B cell (primary cell): ENCODE measurements around the gene FSIP1. TPM values are rescaled to one million over a fixed set of nuclear protein-coding genes. Genes with fewer than 3 reads are reported as not detected.

Experiments
- ATAC-seq: fragments of 200-7000 bp; cut with Tn5 transposase; one replicate; pipeline ENCODE4 v1.10.0; 2021; ENCODE audit warnings: low read depth, mild to moderate bottlenecking, moderate number of reproducible peaks, moderate library complexity
- CTCF ChIA-PET: fragments of 350-600 bp; sonication (Branson Sonifier 250); formaldehyde crosslinking; loops from one replicate; lab custom pipeline; 2021; ENCODE audit warnings: antibody characterized with exemption, inconsistent platforms; lab: Charles Lee
- POLR2A ChIA-PET: fragments of 350-600 bp; sonication (Branson Sonifier 250); formaldehyde crosslinking; loops from one replicate; lab custom pipeline; 2021; ENCODE audit warnings: antibody characterized with exemption; lab: Charles Lee
- DNase-seq: peaks from one replicate; pipeline ENCODE4 v3.0.0; 2013
- H2AFZ ChIP-seq: 2 replicates; pipeline ENCODE4 v1.6.1; 2012; ENCODE audit warnings: mild to moderate bottlenecking, low read depth, low read length; ENCODE audit not compliant: insufficient read depth, poor library complexity, severe bottlenecking
- H3K27ac ChIP-seq, 2 donors: 1 replicate in 1 of 2; 2 replicates in 1 of 2; pipeline ENCODE4 v1.5.1; 2012 to 2013; ENCODE audit warnings: low read length in 2 of 2, mild to moderate bottlenecking in 2 of 2, moderate library complexity in 1 of 2
- H3K27me3 ChIP-seq, 4 experiments: fragments of 200-600 bp in 1 of 4; sonication (generic) in 1 of 4; replicated peaks in 1 of 4; 1 replicate in 2 of 4; 2 replicates in 2 of 4; pipeline versions ENCODE4 v1.6.1 to v1.7.0; 2013 to 2016; ENCODE audit warnings: low read length in 3 of 4, mild to moderate bottlenecking in 2 of 4, mixed read lengths in 1 of 4, moderate library complexity in 1 of 4; ENCODE audit not compliant: insufficient read depth in 4 of 4, control insufficient read depth in 3 of 4; ENCODE audit errors: control extremely low read depth in 1 of 4
- H3K36me3 ChIP-seq, 2 experiments: replicated peaks in 1 of 2; 1 replicate in 1 of 2; 2 replicates in 1 of 2; pipeline versions ENCODE4 v1.6.1 to v1.7.1; 2013; ENCODE audit warnings: low read length in 1 of 2; ENCODE audit not compliant: insufficient read depth in 2 of 2, control insufficient read depth in 1 of 2; ENCODE audit errors: control extremely low read depth in 1 of 2, extremely low read depth in 1 of 2
- H3K4me1 ChIP-seq, 2 donors: fragments of 200-600 bp in 1 of 2; sonication (generic) in 1 of 2; 1 replicate in 1 of 2; 2 replicates in 1 of 2; pipeline versions ENCODE4 v1.5.1 to v1.6.1; 2013 to 2017; ENCODE audit warnings: low read length in 2 of 2; ENCODE audit not compliant: control insufficient read depth in 2 of 2, insufficient read depth in 2 of 2
- H3K4me2 ChIP-seq: replicated peaks from 2 replicates; pipeline ENCODE3; 2012; ENCODE audit warnings: mild to moderate bottlenecking, low read depth, low read length; ENCODE audit not compliant: poor library complexity, severe bottlenecking
- H3K4me3 ChIP-seq, 5 experiments: fragments of 200-600 bp in 1 of 5; sonication (generic) in 1 of 5; 1 replicate in 3 of 5; 2 replicates in 2 of 5; pipeline versions ENCODE4 v1.5.1 to v1.7.0; 2011 to 2016; ENCODE audit warnings: low read length in 4 of 5, mild to moderate bottlenecking in 4 of 5, low read depth in 2 of 5, control low read depth in 1 of 5, moderate library complexity in 1 of 5; ENCODE audit not compliant: insufficient read depth in 1 of 5; ENCODE audit errors: control extremely low read depth in 1 of 5, extremely low read depth in 1 of 5
- H3K79me2 ChIP-seq: fragments of 200-600 bp; sonication (generic); one replicate; pipeline ENCODE4 v1.6.0; 2016; ENCODE audit warnings: low read length; ENCODE audit not compliant: control insufficient read depth, insufficient read depth
- H3K9ac ChIP-seq: fragments of 200-600 bp; sonication (generic); 2 replicates; pipeline ENCODE4 v1.6.1; 2017; ENCODE audit warnings: mild to moderate bottlenecking, low read length, moderate library complexity
- H3K9me3 ChIP-seq, 3 donors: one replicate each; pipeline versions ENCODE4 v1.6.1 to v1.7.1; 2013; ENCODE audit warnings: low read length in 2 of 3; ENCODE audit not compliant: control insufficient read depth in 2 of 3, insufficient read depth in 1 of 3; ENCODE audit errors: control extremely low read depth in 1 of 3
- H4K20me1 ChIP-seq: 2 replicates; pipeline ENCODE4 v1.6.0; 2012; ENCODE audit warnings: mild to moderate bottlenecking, low read length; ENCODE audit not compliant: insufficient read depth, control insufficient read depth, poor library complexity, severe bottlenecking
- H3K27ac Mint-ChIP-seq: one replicate; pipeline ENCODE4 v1.8.0; 2021; ENCODE audit warnings: mixed read lengths
- H3K27me3 Mint-ChIP-seq: one replicate; pipeline ENCODE4 v1.8.0; 2021; ENCODE audit warnings: mixed read lengths
- H3K4me1 Mint-ChIP-seq: one replicate; pipeline ENCODE4 v1.8.0; 2021; ENCODE audit warnings: mixed read lengths
- H3K4me3 Mint-ChIP-seq: one replicate; pipeline ENCODE4 v1.8.0; 2021; ENCODE audit warnings: mixed read lengths
- H3K9me3 Mint-ChIP-seq: one replicate; pipeline ENCODE4 v1.8.0; 2022; ENCODE audit warnings: mixed read lengths; ENCODE audit not compliant: insufficient read depth
- CTCF ChIP-seq: fragments of 200-600 bp; IDR thresholded peaks from one replicate; pipeline ENCODE4 v1.8.0; 2022; ENCODE audit warnings: antibody characterized with exemption, mild to moderate bottlenecking
- EZH2 ChIP-seq: IDR thresholded peaks from 2 replicates; pipeline ENCODE4 v1.6.1; 2012; ENCODE audit warnings: borderline replicate concordance, low read depth, mild to moderate bottlenecking, moderate library complexity, low read length; ENCODE audit not compliant: insufficient read depth, poor library complexity, severe bottlenecking
- WGBS: methylation state at CpG from one replicate; pipeline ENCODE4 v1.1.5; 2013; ENCODE audit warnings: missing lambda C conversion rate; ENCODE audit not compliant: insufficient coverage; 5-methylcytosine and 5-hydroxymethylcytosine counted together
- intact Hi-C: fragments of 100-400 bp; cut with micrococcal nuclease; formaldehyde crosslinking; loops from one replicate; pipeline ENCODE4 v1.10.0; 2022
- polyA plus RNA-seq: library from polyadenylated mRNA; depleted of rRNA; stranded (reverse); fragments of >200 nt; gene quantifications from 2 replicates; pipeline ENCODE4 v1.2.3, GENCODE V29; 2012
- total RNA-seq, 2 donors: library from RNA; stranded (reverse); fragments of 120-200 nt in 1 of 2; gene quantifications; 1 replicate in 1 of 2; 2 replicates in 1 of 2; pipeline versions ENCODE4 v1.2.3 to v1.2.4, GENCODE V29; 2013 to 2022

FSIP1 gene
- total and polyA plus RNA-seq, 2 donors (not counting 1 experiment from before 2014, with no cell fraction given) = 0.19 to 0.49 TPM

DNA sequence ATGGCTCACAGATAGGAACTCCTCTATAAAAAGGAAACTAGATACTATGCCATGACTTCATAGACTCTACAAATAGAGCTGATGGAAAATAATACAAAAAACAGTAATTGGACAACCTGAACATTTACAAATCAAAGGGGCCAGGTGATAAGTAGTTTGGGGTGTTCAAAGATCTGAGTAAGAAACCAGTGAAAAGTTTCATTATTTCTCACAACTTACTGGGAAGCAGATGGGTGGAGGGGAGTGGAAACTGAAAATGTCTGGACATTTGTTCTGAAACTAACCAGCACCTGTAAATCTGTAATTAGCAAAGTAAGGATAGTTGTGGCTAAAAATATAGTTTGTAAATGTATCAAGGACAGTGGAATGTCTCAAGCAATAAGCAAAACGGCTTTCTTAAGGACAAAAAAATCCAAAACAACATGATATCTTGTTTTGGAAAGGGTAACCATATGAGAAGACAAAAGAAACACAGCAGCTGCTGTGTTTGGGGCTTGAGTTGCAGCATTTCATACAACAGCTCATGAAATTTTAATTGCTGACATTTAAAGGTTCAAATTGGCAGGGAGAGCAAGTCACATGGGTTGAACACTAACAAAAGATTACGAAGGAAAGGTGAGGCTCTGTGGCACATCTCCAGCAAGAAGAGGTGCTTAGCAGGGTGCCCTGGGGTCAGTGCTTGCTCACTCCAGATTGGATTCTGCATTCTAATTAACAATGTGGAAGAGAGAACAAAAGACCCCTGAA lies 228.5 kb downstream of the FSIP1 start:
- TF ChIP-seq CTCF = no peak
- no peak for TF ChIP-seq EZH2
- DNase-seq (no peak), ATAC-seq (no peak)
- no peaks in the 10 kb centered on the region for H3K9me3 Mint-ChIP-seq
- H3K27me3 ChIP-seq = peaks cover 0 to 2% (median 0%) of the 10 kb centered on the region in 4 experiments
- no peaks in the 10 kb centered on the region for H3K4me1 ChIP-seq
- peaks cover 3% of the 10 kb centered on the region for H3K27me3 Mint-ChIP-seq
- no peak overlapping the region for H3K9ac ChIP-seq
- H3K4me1 Mint-ChIP-seq = no peaks in the 10 kb centered on the region
- no peaks in the 10 kb centered on the region for H3K79me2 ChIP-seq
- H3K4me3 Mint-ChIP-seq = no peak overlapping the region
- no peak overlapping the region for H3K27ac ChIP-seq
- WGBS = 100% methylated on average over 1 of the region's 2 CpGs
- no peak overlapping the region for H2AFZ ChIP-seq
- intact Hi-C loops = no loop called here
- H4K20me1 ChIP-seq = no peaks in the 10 kb centered on the region
- H3K9me3 ChIP-seq = no peaks in the 10 kb centered on the region
- POLR2A ChIA-PET = no interaction called here
- CTCF ChIA-PET = no interaction called here
- H3K27ac Mint-ChIP-seq = no peak overlapping the region
- no peak overlapping the region for H3K4me2 ChIP-seq
- H3K36me3 ChIP-seq = no peaks in the 10 kb centered on the region
- H3K4me3 ChIP-seq = no peak overlapping the region

GRCh38 chr15:39552556-39552955 lies 230.1 kb downstream of the FSIP1 start:
- Histone ChIP-seq H3K9me3 (no peaks in the 10 kb centered on the region), H3K9ac (no peak overlapping the region), H3K27me3 (peaks cover 0 to 3% (median 0%) of the 10 kb centered on the region in 4 experiments), H3K36me3 (no peaks in the 10 kb centered on the region), H3K4me1 (no peaks in the 10 kb centered on the region), H4K20me1 (no peaks in the 10 kb centered on the region), H3K4me2 (no peak overlapping the region), H3K4me3 (no peak overlapping the region), H3K27ac (no peak overlapping the region), H2AFZ (no peak overlapping the region), H3K79me2 (no peaks in the 10 kb centered on the region)
- DNase-seq (no peak), ATAC-seq (no peak)
- H3K9me3 Mint-ChIP-seq = no peaks in the 10 kb centered on the region
- no peak overlapping the region for H3K27ac Mint-ChIP-seq
- peaks cover 3% of the 10 kb centered on the region for H3K27me3 Mint-ChIP-seq
- H3K4me3 Mint-ChIP-seq = no peak overlapping the region
- H3K4me1 Mint-ChIP-seq = no peaks in the 10 kb centered on the region
- whole genome bisulfite sequencing = 67% methylated on average over 1 of the region's 2 CpGs
- CTCF ChIA-PET = no interaction called here
- no peak for TF ChIP-seq CTCF
- TF ChIP-seq EZH2 = no peak
- intact Hi-C loops = no loop called here
- POLR2A ChIA-PET = no interaction called here
